Nephron progenitor cell (in vitro differentiated cells): ENCODE results near the gene EIF5B.
A peak's percentile ranks its signal among the peaks of the same experiment; 100 is the strongest.
"Not testable (repeated sequence)": the region's sequence is repeated elsewhere in the genome, so short reads cannot be mapped to it uniquely, and the experiment has no call there.

Experiments used
- DNase-seq: peaks from one replicate; pipeline ENCODE4 v3.0.0; 2021
- H3K27ac Mint-ChIP-seq: 2 replicates; pipeline ENCODE4 v1.8.0; 2021; ENCODE audit warnings: mild to moderate bottlenecking, moderate library complexity, mixed read lengths
- H3K27me3 Mint-ChIP-seq: 2 replicates; pipeline ENCODE4 v1.8.0; 2021; ENCODE audit warnings: mild to moderate bottlenecking, low read depth, mixed read lengths; ENCODE audit not compliant: poor library complexity
- H3K36me3 Mint-ChIP-seq: 2 replicates; pipeline ENCODE4 v1.8.0; 2021; ENCODE audit warnings: low read depth, mixed read lengths
- H3K4me1 Mint-ChIP-seq: 2 replicates; pipeline ENCODE4 v1.8.0; 2021; ENCODE audit warnings: mixed read lengths
- H3K4me3 Mint-ChIP-seq: 2 replicates; pipeline ENCODE4 v1.8.0; 2021; ENCODE audit warnings: mild to moderate bottlenecking, moderate library complexity, mixed read lengths
- H3K9me3 Mint-ChIP-seq: 2 replicates; pipeline ENCODE4 v1.8.0; 2021; ENCODE audit warnings: mild to moderate bottlenecking, moderate library complexity, mixed read lengths
- TF ChIP-seq, protein P1 (sequence below): fragments of 200-600 bp; sonication (generic); IDR thresholded peaks from 2 replicates; pipeline ENCODE4 v1.5.0; 2021; ENCODE audit warnings: antibody characterized with exemption

Gene EIF5B

DNA sequence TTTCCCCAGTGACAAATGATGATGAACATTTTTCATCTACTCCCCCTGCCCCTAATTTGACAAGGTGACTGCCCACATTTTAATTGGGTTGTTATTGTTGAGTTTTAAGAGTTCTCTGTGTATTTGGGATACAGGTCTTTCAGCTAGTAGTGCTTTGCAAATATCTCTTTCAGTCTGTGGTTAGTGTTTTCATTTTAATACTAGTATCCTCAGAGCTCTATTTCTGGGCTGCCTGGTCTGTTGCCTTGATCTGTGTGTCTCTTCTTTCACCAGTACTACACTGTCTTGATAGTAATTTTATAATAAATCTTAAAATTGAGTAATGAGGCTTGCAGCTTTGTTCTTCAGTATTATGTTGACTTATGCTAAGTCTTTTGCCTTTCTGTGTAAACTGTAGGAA lies 19.7 kb downstream of the EIF5B start:
- H3K4me1 Mint-ChIP-seq, result no peaks in the 10 kb centered on the region
- H3K27me3 Mint-ChIP-seq, result no peaks in the 10 kb centered on the region
- DNase-seq, result no peak
- H3K27ac Mint-ChIP-seq, result no peak overlapping the region
- peaks cover 16% of the 10 kb centered on the region for H3K36me3 Mint-ChIP-seq
- H3K4me3 Mint-ChIP-seq, result no peak overlapping the region
- H3K9me3 Mint-ChIP-seq, result no peaks in the 10 kb centered on the region
- TF ChIP-seq, protein P1, sequence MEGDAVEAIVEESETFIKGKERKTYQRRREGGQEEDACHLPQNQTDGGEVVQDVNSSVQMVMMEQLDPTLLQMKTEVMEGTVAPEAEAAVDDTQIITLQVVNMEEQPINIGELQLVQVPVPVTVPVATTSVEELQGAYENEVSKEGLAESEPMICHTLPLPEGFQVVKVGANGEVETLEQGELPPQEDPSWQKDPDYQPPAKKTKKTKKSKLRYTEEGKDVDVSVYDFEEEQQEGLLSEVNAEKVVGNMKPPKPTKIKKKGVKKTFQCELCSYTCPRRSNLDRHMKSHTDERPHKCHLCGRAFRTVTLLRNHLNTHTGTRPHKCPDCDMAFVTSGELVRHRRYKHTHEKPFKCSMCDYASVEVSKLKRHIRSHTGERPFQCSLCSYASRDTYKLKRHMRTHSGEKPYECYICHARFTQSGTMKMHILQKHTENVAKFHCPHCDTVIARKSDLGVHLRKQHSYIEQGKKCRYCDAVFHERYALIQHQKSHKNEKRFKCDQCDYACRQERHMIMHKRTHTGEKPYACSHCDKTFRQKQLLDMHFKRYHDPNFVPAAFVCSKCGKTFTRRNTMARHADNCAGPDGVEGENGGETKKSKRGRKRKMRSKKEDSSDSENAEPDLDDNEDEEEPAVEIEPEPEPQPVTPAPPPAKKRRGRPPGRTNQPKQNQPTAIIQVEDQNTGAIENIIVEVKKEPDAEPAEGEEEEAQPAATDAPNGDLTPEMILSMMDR, result no peak

DNA sequence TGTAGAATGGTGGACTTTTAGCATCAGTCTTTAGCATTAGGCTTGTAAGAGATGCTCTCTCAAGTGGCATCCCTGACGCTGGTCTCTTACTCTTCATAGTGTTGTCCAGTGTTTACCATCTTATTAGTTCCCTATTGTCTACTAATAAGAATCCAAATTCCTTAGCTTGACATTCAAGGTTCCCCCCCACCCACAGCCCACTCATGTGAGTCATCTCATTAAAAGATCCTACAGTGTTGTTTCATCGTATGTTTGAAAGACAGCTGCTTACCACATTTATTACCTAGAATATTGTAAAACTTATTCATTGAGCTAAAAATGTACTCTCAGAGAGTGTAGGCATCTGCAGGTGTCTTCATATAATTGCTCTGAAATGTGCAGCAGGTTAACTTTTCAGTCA lies 28.5 kb downstream of the EIF5B start:
- Mint-ChIP-seq H3K27me3 (no peaks in the 10 kb centered on the region), H3K27ac (no peak overlapping the region), H3K36me3 (peaks cover 61% of the 10 kb centered on the region), H3K4me1 (no peaks in the 10 kb centered on the region), H3K9me3 (no peaks in the 10 kb centered on the region), H3K4me3 (no peak overlapping the region)
- DNase-seq, result no peak
- TF ChIP-seq, protein P1, result no peak

DNA sequence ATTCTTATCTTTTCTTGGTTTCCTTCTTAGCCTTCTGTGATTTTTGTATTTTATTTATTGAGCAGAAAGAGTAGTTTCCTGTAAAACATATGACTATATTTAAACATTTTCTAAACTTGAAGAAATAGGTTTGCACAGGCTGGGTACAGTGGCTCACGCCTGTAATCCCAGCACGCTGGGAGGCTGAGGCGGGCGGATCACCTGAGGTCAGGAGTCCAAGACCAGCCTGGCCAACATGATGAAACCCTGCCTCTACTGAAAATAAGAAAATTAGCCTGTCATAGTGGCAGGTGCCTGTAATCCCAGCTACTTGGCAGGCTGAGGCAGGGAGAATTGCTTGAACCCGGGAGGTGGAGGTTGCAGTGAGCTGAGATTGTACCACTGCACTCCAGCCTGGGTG lies 31.7 kb downstream of the EIF5B start:
- not testable (repeated sequence) for H3K27me3 Mint-ChIP-seq, H3K4me3 Mint-ChIP-seq, H3K4me1 Mint-ChIP-seq, H3K27ac Mint-ChIP-seq, DNase-seq
- peaks cover 15% of the 10 kb centered on the region for H3K9me3 Mint-ChIP-seq
- H3K36me3 Mint-ChIP-seq, result peaks cover 74% of the 10 kb centered on the region

DNA sequence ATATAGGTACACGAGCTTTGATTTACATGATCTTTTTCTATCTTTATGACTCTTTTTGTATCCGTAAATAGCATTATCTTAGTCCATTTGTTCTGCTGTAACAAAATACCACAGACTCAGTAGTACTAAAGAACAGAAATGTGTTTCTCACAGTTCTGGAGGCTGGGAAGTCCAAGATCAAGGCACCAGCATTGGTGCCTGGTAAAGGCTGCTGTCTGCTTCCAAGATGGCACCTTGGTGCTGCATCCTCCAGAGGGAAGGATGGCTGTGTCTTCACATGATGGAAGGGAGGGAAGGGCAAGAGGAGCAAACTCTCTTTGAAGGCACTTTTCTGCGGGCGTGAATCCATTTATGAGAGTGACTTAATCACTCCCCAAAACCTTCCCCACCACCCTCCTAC lies 36.0 kb downstream of the EIF5B start:
- TF ChIP-seq, protein P1, result no peak
- peaks cover 86% of the 10 kb centered on the region for H3K36me3 Mint-ChIP-seq
- no peak overlapping the region for H3K4me3 Mint-ChIP-seq
- H3K27me3 Mint-ChIP-seq, result no peaks in the 10 kb centered on the region
- peaks cover 32% of the 10 kb centered on the region for H3K9me3 Mint-ChIP-seq
- no peak for DNase-seq
- no peaks in the 10 kb centered on the region for H3K4me1 Mint-ChIP-seq
- H3K27ac Mint-ChIP-seq, result no peak overlapping the region

DNA sequence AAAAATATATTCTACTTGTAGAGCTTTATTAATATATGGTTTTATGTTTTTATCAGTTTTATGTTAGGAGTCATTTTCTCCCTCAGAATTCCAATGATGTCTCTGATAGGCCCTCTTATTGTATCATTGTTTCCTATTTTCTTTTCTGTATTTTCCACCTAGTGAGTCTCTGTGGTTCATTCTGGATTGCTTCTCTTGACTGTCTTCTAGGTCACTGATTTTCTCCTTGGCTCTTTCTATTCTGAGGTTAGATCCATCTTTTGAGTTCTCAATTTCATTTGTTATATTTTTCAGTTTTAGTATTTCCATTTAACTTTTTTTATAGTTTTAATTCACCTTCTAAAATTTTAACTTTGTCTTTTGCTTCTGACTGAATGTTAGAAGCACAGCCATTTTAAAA lies 37.6 kb downstream of the EIF5B start:
- Mint-ChIP-seq H3K36me3 (peaks cover 78% of the 10 kb centered on the region), H3K4me3 (no peak overlapping the region), H3K27me3 (no peaks in the 10 kb centered on the region), H3K9me3 (peaks cover 32% of the 10 kb centered on the region), H3K27ac (no peak overlapping the region), H3K4me1 (no peaks in the 10 kb centered on the region)
- TF ChIP-seq, protein P1, result no peak
- DNase-seq, result no peak

DNA sequence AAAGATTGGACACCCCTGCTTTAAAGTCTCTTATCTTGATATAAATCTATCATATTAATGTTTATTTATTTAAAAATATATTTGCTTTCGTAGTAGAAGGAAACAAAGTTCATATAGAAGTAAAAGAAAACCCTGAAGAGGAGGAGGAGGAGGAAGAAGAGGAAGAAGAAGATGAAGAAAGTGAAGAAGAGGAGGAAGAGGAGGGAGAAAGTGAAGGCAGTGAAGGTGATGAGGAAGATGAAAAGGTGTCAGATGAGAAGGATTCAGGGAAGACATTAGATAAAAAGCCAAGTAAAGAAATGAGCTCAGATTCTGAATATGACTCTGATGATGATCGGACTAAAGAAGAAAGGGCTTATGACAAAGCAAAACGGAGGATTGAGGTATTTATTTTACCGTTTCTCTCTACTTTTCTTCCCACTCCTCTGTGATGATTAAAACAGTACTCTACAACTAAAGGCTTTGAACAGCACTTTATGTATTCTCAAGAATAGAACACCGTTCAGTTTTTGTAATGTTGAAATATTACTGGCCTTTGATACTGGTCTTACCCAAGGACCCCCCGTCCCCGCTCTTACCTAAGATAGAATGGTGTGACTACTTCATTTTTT lies 39.2 kb downstream of the EIF5B start:
- Mint-ChIP-seq H3K27ac (peak overlapping the region; percentile 4), H3K36me3 (peaks cover 77% of the 10 kb centered on the region), H3K27me3 (no peaks in the 10 kb centered on the region), H3K4me3 (no peak overlapping the region), H3K4me1 (no peaks in the 10 kb centered on the region), H3K9me3 (peaks cover 32% of the 10 kb centered on the region)
- no peak for DNase-seq
- TF ChIP-seq, protein P1, result no peak
